Neural cell (in vitro differentiated cells): ENCODE data around the gene SP6. TPM values are rescaled to one million over a fixed set of nuclear protein-coding genes. Genes with fewer than 3 reads are reported as not detected.

Experiments
- H2AFZ ChIP-seq: fragments of 200-600, 300-800 bp; sonication (generic), shearing (Covaris generic); 2 replicates; pipeline ENCODE4 v1.6.0; 2014; ENCODE audit warnings: low read depth, mild to moderate bottlenecking, antibody characterized with exemption, low read length, moderate library complexity
- H3F3A ChIP-seq: fragments of 200-600 bp; shearing (Covaris generic); 2 replicates; pipeline ENCODE4 v1.6.1; 2016; ENCODE audit warnings: mild to moderate bottlenecking, moderate library complexity, mixed read lengths, antibody characterized with exemption, low read length; ENCODE audit not compliant: insufficient read depth, poor library complexity, severe bottlenecking
- H3K27ac ChIP-seq: fragments of 200-600, 300-800 bp; sonication (generic), shearing (Covaris generic); 2 replicates; pipeline ENCODE4 v1.5.1; 2014; ENCODE audit warnings: mild to moderate bottlenecking, low read length, moderate library complexity
- H3K27me3 ChIP-seq: fragments of 300-800, 200-600 bp; sonication (generic), shearing (Covaris generic); 2 replicates; pipeline ENCODE4 v1.6.0; 2014; ENCODE audit warnings: mild to moderate bottlenecking, low read depth, low read length, moderate library complexity; ENCODE audit not compliant: insufficient read depth
- H3K36me3 ChIP-seq: fragments of 300-800, 200-600 bp; sonication (generic), shearing (Covaris generic); 2 replicates; pipeline ENCODE4 v1.5.1; 2014; ENCODE audit warnings: mild to moderate bottlenecking, antibody characterized with exemption, low read length, moderate library complexity; ENCODE audit not compliant: insufficient read depth
- H3K4me2 ChIP-seq: fragments of 300-800, 200-600 bp; sonication (generic), shearing (Covaris generic); 2 replicates; pipeline ENCODE4 v1.6.0; 2014; ENCODE audit warnings: mild to moderate bottlenecking, low read length
- H3K4me3 ChIP-seq: fragments of 300-800, 200-600 bp; sonication (generic), shearing (Covaris generic); 2 replicates; pipeline ENCODE4 v1.5.1; 2014; ENCODE audit warnings: mild to moderate bottlenecking, low read length, moderate library complexity
- H3K79me2 ChIP-seq: fragments of 200-600 bp; shearing (Covaris generic); replicated peaks from 2 replicates; pipeline ENCODE4 v1.6.0; 2014; ENCODE audit warnings: mild to moderate bottlenecking, low read length, moderate library complexity; ENCODE audit not compliant: insufficient read depth
- H3K9ac ChIP-seq: fragments of 300-800, 200-600 bp; sonication (generic), shearing (Covaris generic); 2 replicates; pipeline ENCODE4 v1.6.1; 2016; ENCODE audit warnings: mild to moderate bottlenecking, low read length, mixed read lengths
- H3K9me2 ChIP-seq: fragments of 200-600 bp; shearing (Covaris generic); 2 replicates; pipeline ENCODE4 v1.6.1; 2016; ENCODE audit warnings: mild to moderate bottlenecking, low read length, mixed read lengths; ENCODE audit not compliant: insufficient read depth
- H3K9me3 ChIP-seq: fragments of 200-600, 300-800 bp; sonication (generic), shearing (Covaris generic); 2 replicates; pipeline ENCODE4 v1.6.1; 2016; ENCODE audit warnings: mild to moderate bottlenecking, mixed run types, low read length, moderate library complexity, mixed read lengths
- H4K20me1 ChIP-seq: fragments of 200-600 bp; shearing (Covaris generic); 2 replicates; pipeline ENCODE4 v1.6.1; 2016; ENCODE audit warnings: mild to moderate bottlenecking, mixed run types; ENCODE audit not compliant: insufficient read depth
- EP300 ChIP-seq: fragments of 450-650 bp; conservative IDR thresholded peaks from 2 replicates; pipeline ENCODE4 v1.6.1; 2014; ENCODE audit warnings: antibody characterized with exemption, mild to moderate bottlenecking, moderate library complexity; ENCODE audit not compliant: poor library complexity, severe bottlenecking
- EZH2 ChIP-seq: fragments of 200-600, 300-800 bp; shearing (Covaris generic), sonication (generic); IDR thresholded peaks from 2 replicates; pipeline ENCODE4 v1.6.1; 2014; ENCODE audit warnings: antibody characterized with exemption, low read length, borderline replicate concordance, mild to moderate bottlenecking; ENCODE audit not compliant: insufficient read depth, poor library complexity, severe bottlenecking
- MXI1 ChIP-seq: fragments of 450-650 bp; conservative IDR thresholded peaks from 2 replicates; pipeline ENCODE4 v1.6.1; 2014; ENCODE audit warnings: antibody characterized with exemption, mild to moderate bottlenecking; ENCODE audit not compliant: poor library complexity, severe bottlenecking
- POLR2AphosphoS5 ChIP-seq: IDR thresholded peaks from 2 replicates; pipeline ENCODE4 v1.6.1; 2012
- RAD21 ChIP-seq: fragments of 450-650 bp; conservative IDR thresholded peaks from 2 replicates; pipeline ENCODE4 v1.6.1; 2014; ENCODE audit warnings: antibody characterized with exemption, mild to moderate bottlenecking, moderate library complexity
- REST ChIP-seq: IDR thresholded peaks from 2 replicates; pipeline ENCODE4 v1.6.1; 2012; ENCODE audit warnings: borderline replicate concordance
- SMC3 ChIP-seq: fragments of 450-650 bp; conservative IDR thresholded peaks from 2 replicates; pipeline ENCODE4 v1.6.1; 2014; ENCODE audit warnings: antibody characterized with exemption, mild to moderate bottlenecking, moderate library complexity; ENCODE audit not compliant: poor library complexity
- TAF1 ChIP-seq: IDR thresholded peaks from 2 replicates; pipeline ENCODE4 v1.6.1; 2012; ENCODE audit warnings: low read depth
- polyA plus RNA-seq: library from polyadenylated mRNA; depleted of rRNA; stranded (reverse); fragments of >200 nt; gene quantifications from 2 replicates; pipeline ENCODE4 v1.2.3, GENCODE V29; 2014
- TF ChIP-seq, protein P1 (sequence below): fragments of 450-650 bp; IDR thresholded peaks from 2 replicates; pipeline ENCODE4 v1.5.1; 2014; ENCODE audit warnings: antibody characterized with exemption, mild to moderate bottlenecking, moderate library complexity; ENCODE audit not compliant: poor library complexity, severe bottlenecking

Gene SP6
- polyA plus RNA-seq, 1 donor from 2014 or later, result 0.42 TPM

DNA sequence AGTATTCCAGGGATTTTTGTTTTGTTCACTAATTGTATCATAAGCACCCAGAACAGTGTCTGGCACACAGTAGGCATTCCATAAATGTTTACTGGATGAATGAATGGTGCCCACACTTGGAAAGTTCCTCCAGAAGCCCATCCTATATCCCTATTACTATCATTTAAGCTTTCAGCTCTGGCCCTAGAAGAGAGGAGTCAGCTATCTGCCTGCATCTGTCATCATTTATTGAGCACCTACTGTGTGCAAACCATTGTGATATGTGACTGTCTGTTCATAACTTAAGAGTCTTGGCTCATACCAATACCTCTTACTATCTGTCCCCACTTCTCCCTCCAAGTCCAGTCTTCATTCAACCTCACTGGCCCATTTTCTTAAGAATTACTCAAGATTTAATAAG is 20.1 kb upstream of the SP6 start:
- no peak for TF ChIP-seq SMC3
- TF ChIP-seq, protein P1, sequence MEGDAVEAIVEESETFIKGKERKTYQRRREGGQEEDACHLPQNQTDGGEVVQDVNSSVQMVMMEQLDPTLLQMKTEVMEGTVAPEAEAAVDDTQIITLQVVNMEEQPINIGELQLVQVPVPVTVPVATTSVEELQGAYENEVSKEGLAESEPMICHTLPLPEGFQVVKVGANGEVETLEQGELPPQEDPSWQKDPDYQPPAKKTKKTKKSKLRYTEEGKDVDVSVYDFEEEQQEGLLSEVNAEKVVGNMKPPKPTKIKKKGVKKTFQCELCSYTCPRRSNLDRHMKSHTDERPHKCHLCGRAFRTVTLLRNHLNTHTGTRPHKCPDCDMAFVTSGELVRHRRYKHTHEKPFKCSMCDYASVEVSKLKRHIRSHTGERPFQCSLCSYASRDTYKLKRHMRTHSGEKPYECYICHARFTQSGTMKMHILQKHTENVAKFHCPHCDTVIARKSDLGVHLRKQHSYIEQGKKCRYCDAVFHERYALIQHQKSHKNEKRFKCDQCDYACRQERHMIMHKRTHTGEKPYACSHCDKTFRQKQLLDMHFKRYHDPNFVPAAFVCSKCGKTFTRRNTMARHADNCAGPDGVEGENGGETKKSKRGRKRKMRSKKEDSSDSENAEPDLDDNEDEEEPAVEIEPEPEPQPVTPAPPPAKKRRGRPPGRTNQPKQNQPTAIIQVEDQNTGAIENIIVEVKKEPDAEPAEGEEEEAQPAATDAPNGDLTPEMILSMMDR, result no peak
- no peak for TF ChIP-seq MXI1
- TF ChIP-seq RAD21, result no peak
- TF ChIP-seq TAF1, result no peak
- TF ChIP-seq EP300, result no peak
- no peak for TF ChIP-seq REST
- TF ChIP-seq POLR2AphosphoS5, result no peak
- no peak for TF ChIP-seq EZH2
- H3K9me2 ChIP-seq, result no peaks in the 10 kb centered on the region
- H3K9ac ChIP-seq, result no peak overlapping the region
- H3K9me3 ChIP-seq, result no peaks in the 10 kb centered on the region
- H3K27ac ChIP-seq, result no peak overlapping the region
- no peak overlapping the region for H3K4me3 ChIP-seq
- no peaks in the 10 kb centered on the region for H3K79me2 ChIP-seq
- no peaks in the 10 kb centered on the region for H4K20me1 ChIP-seq
- H2AFZ ChIP-seq, result no peak overlapping the region
- H3K36me3 ChIP-seq, result no peaks in the 10 kb centered on the region
- peaks cover 48% of the 10 kb centered on the region for H3K27me3 ChIP-seq
- H3K4me2 ChIP-seq, result no peak overlapping the region
- no peaks in the 10 kb centered on the region for H3F3A ChIP-seq

- peaks cover 52% of the 10 kb centered on the region for H3K27me3 ChIP-seq
- H3K4me2 ChIP-seq, result no peak overlapping the region
- TF ChIP-seq REST, result no peak
- no peak overlapping the region for H2AFZ ChIP-seq
- H3K36me3 ChIP-seq, result no peaks in the 10 kb centered on the region
- no peaks in the 10 kb centered on the region for H3F3A ChIP-seq
- no peaks in the 10 kb centered on the region for H3K9me3 ChIP-seq
- H3K27ac ChIP-seq, result no peak overlapping the region
- no peaks in the 10 kb centered on the region for H3K79me2 ChIP-seq
- H3K4me3 ChIP-seq, result no peak overlapping the region
- H4K20me1 ChIP-seq, result no peaks in the 10 kb centered on the region
- no peak overlapping the region for H3K9ac ChIP-seq
- no peaks in the 10 kb centered on the region for H3K9me2 ChIP-seq
Observed at GRCh38 chr17:47870056-47870455, 19.1 kb upstream of the SP6 start.
